ENCODE measurements around the gene NEK6. TPM values are rescaled to one million over a fixed set of nuclear protein-coding genes. Genes with fewer than 3 reads are reported as not detected.

NEK6 gene
- total and polyA plus RNA-seq, 9 donors = 7.2 to 45.1 (median 22.8) TPM

DNA sequence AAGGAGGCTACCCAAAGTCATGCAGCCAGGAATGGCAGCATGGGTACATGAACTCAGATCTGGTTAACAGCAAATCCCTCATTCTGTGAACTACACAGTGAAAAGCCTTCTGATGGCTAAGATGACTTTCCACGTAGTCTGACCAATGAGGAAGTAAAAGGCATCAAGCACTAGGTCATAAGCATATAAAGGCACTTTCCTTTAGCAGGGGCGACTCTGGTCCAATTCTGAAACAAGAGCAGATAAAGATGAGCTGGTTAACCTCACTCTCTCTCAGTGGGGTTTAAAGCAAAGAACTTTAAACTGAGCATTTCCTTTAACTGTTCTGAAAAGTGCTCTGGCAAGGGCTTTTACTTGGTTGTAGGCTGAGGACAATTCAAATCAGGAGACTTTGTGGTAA is 136.4 kb downstream of the NEK6 start:
- Histone ChIP-seq H3K27ac (no peak overlapping the region), H3K36me3 (no peaks in the 10 kb centered on the region), H3K9me3 (no peaks in the 10 kb centered on the region), H3K4me3 (no peak overlapping the region), H3K27me3 (no peaks in the 10 kb centered on the region), H3K4me1 (ENCODE audit: insufficient read depth) (peaks cover 3% of the 10 kb centered on the region)
- TF ChIP-seq, protein P1, sequence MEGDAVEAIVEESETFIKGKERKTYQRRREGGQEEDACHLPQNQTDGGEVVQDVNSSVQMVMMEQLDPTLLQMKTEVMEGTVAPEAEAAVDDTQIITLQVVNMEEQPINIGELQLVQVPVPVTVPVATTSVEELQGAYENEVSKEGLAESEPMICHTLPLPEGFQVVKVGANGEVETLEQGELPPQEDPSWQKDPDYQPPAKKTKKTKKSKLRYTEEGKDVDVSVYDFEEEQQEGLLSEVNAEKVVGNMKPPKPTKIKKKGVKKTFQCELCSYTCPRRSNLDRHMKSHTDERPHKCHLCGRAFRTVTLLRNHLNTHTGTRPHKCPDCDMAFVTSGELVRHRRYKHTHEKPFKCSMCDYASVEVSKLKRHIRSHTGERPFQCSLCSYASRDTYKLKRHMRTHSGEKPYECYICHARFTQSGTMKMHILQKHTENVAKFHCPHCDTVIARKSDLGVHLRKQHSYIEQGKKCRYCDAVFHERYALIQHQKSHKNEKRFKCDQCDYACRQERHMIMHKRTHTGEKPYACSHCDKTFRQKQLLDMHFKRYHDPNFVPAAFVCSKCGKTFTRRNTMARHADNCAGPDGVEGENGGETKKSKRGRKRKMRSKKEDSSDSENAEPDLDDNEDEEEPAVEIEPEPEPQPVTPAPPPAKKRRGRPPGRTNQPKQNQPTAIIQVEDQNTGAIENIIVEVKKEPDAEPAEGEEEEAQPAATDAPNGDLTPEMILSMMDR (IDR thresholded peaks at IDR 0.05) = no peak
- TF ChIP-seq EP300 (IDR thresholded peaks at IDR 0.05) = no peak
- no peak for TF ChIP-seq POLR2A (IDR thresholded peaks at IDR 0.05)
- intact Hi-C loops (cut with DNase I) = no loop called here
- no peak for DNase-seq
- 84 to 92% (median 85%) methylated on average over 2 of the region's 2 CpGs for WGBS, 3 donors

DNA sequence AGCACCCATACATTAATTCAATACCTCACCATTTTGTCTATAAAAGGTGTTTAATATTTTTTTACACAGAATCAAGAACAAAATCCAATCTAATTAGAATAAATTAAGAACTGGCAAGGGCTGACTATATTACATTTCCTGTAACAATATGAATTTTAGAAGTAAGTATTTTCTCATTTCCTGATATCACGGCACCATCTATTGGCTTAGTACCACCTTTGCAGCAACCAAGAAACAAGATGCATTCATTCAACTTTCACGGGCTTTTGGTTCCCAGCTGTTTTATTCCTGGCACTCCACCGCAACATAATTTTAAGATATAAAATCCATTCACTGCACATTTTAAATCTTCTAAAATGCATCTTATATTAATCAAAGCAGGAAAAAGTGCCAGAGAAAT is 136.8 kb downstream of the NEK6 start:
- 82 to 94% (median 89%) methylated on average over 3 of the region's 3 CpGs for WGBS, 3 donors
- no peak for TF ChIP-seq EP300 (IDR thresholded peaks at IDR 0.05)
- no peak for TF ChIP-seq POLR2A (IDR thresholded peaks at IDR 0.05)
- Histone ChIP-seq H3K4me1 (ENCODE audit: insufficient read depth) (peaks cover 3% of the 10 kb centered on the region), H3K36me3 (no peaks in the 10 kb centered on the region), H3K9me3 (no peaks in the 10 kb centered on the region), H3K27me3 (no peaks in the 10 kb centered on the region), H3K4me3 (no peak overlapping the region), H3K27ac (no peak overlapping the region)
- no peak for DNase-seq
- intact Hi-C loops (cut with DNase I) = no loop called here

DNA sequence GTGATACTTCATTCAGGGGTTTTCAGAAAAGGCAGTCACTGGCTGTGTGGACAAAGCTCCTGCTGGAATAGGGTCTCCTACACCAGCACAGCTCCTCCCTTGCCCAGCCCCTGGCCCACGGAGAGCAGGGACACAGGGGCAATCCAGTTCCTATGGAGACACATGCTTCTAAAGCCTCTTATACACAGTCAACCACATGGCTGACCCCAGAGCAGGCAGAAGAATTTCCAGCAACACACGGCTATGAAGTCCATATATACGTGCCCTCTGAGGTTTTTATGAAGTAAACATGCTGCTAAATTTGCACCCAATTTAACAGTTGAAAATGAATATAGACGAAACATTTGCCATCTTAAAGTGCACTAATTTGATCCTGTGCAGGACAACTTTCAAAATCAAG is 138.1 kb downstream of the NEK6 start:
- Histone ChIP-seq H3K9me3 (no peaks in the 10 kb centered on the region), H3K36me3 (no peaks in the 10 kb centered on the region), H3K4me3 (no peak overlapping the region), H3K4me1 (ENCODE audit: insufficient read depth) (peaks cover 5% of the 10 kb centered on the region), H3K27ac (no peak overlapping the region), H3K27me3 (no peaks in the 10 kb centered on the region)
- 80 to 87% (median 85%) methylated on average over 4 of the region's 4 CpGs for WGBS, 3 donors
- DNase-seq = no peak
- intact Hi-C loops (cut with DNase I) = no loop called here
- TF ChIP-seq EP300 (IDR thresholded peaks at IDR 0.05) = no peak
- TF ChIP-seq, protein P1 (IDR thresholded peaks at IDR 0.05) = no peak
- TF ChIP-seq POLR2A (IDR thresholded peaks at IDR 0.05) = no peak

DNA sequence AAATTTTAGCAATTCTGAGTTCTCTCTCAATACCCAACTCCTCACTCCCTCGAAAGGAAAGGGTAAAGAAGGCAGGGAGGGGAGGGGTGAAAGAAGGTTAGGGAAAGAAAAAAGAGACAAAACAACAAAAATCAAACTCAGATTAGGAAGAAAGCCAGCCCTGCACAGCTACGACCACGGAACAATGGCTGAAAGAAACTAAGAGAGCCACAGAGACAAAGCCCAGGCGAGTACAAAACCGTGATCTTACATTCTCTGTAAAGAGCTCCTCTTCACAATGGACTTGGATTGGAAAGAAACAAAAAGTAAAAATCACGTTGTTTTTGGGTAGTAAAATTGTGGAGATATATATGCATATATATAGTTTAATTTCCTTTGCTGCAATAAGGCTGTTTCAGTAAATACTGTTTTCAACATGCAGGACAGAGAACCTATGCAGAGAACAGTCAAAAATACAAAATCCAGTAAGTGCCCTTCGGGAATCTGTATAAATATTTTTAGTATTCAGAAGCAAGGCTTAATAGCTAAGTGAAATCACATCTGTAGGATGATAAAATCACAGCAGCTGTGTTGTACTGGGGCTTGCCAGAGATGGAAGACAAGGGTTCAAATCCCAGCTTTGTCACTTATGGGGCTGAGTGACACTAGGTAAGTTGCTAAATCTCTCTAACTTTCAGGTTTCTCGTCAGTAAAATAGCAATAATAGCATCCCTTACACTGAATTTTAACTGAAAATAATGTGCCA is 140.6 kb downstream of the NEK6 start:
- H3K36me3 ChIP-seq = no peaks in the 10 kb centered on the region

More for the DNA sequence above, 140.6 kb downstream of the NEK6 start:
- intact Hi-C loops (cut with DNase I) = no loop called here
- H3K4me1 ChIP-seq (ENCODE audit: insufficient read depth) = peaks cover 4% of the 10 kb centered on the region
- no peak overlapping the region for H3K4me3 ChIP-seq
- no peak for DNase-seq
- H3K27me3 ChIP-seq = no peaks in the 10 kb centered on the region
- H3K27ac ChIP-seq = no peak overlapping the region
- no peak for TF ChIP-seq POLR2A (IDR thresholded peaks at IDR 0.05)
- TF ChIP-seq EP300 (IDR thresholded peaks at IDR 0.05) = no peak
- TF ChIP-seq, protein P1 (IDR thresholded peaks at IDR 0.05) = no peak
- H3K9me3 ChIP-seq = no peaks in the 10 kb centered on the region
- WGBS, 3 donors = 61 to 73% (median 64%) methylated on average over 8 of the region's 8 CpGs
